T-helper 22 cell (primary cell): ENCODE results near the gene C4orf50.

ENCODE experiments used
- DNase-seq: peaks from one replicate; pipeline ENCODE4 v3.0.0-alpha.2; 2020; ENCODE audit warnings: low read depth

Gene C4orf50

GRCh38 chr4:5992828-5993321, 25.4 kb downstream of the C4orf50 start:
- no peak for DNase-seq

DNA sequence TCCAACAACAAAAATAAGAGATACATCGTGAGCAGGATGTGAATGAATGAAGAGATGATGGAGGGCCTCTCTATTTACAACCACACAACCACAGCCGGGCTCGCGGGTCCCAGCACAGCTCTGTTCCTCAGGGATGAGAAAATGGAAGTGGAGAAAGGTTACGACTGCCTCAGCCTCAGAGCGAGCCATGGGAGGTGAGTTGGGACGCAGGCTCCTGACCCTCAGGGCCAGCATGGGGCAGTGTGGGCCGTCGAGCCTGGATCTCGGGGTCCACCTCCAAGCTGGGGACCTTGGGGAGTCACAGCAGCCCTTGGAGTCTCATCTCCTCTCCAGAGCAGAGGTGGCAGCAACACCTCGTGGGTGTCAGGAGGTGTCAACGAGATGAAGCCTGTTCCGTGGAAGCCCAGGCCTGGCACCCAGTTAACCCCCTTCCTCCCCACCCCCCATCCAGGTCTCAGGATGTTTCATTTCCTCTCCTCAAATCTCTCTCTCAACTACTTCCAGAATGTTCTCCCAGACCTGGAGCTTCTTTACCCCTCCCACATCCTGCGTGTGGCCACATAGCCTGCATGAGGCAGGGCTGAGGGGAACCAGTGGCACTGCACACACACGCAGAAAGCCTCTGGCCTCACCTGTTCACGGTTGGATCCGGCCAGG, 25.9 kb downstream of the C4orf50 start:
- no peak for DNase-seq

- DNase-seq = no peak
These were observed 26.8 kb downstream of the C4orf50 start for GRCh38 chr4:5991405-5991804.

DNA sequence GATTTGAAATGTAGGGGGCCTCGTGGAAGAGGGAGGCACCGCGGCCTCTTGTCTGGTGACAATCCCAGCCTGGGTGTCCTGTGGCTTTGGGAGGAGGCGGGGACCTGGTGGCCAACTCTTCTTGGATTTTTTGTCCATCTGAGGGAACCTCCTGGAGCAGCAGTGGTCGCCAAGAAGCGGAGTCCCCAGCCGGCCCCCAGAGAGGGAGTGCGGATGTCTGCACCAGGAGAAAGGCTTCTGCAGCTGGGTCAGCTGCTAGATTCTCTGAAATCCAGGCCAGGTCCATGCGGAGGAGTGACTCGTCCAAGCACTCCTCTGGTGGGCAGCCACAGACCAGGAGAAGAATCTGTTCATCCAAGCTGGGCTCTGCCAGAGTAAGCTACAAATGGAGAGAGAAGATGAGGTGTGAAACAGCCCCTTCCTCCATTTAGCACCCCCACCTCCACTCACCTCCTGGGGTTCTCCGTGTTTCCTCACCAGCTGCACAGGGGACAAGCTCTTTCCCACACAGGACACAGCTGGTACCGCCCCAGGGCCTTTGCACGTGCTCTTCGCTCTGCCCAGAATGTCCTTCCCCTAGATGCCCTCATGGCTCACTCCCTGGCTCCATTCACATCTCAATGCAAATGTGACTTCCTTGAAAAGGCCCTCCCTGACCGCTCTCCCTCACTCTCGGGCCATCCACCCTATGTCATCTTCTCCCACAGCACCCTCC, 27.6 kb downstream of the C4orf50 start:
- no peak for DNase-seq

GRCh38 chr4:5989236-5990225, 28.7 kb downstream of the C4orf50 start:
- DNase-seq = no peak

- no peak for DNase-seq
These were observed 30.0 kb downstream of the C4orf50 start for GRCh38 chr4:5988086-5988845.

DNA sequence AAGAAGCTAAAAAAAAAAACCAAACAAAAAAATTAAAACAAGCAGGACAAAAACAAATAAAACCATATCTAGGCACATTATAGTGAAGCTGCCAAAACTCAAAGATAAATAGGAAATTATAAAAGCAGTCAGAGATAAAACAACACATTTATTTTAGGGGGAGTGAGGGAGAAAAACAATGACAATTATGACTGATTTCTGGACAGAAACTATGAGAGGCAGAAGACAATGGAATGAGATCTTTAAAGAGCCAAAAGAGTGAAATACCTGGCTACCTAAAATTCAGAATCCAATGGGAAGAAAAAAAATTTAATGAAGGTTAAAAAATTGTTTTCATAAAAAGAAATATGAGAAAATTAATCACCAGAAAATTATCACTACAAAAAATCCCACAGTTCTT, 33.4 kb downstream of the C4orf50 start:
- DNase-seq = no peak

DNA sequence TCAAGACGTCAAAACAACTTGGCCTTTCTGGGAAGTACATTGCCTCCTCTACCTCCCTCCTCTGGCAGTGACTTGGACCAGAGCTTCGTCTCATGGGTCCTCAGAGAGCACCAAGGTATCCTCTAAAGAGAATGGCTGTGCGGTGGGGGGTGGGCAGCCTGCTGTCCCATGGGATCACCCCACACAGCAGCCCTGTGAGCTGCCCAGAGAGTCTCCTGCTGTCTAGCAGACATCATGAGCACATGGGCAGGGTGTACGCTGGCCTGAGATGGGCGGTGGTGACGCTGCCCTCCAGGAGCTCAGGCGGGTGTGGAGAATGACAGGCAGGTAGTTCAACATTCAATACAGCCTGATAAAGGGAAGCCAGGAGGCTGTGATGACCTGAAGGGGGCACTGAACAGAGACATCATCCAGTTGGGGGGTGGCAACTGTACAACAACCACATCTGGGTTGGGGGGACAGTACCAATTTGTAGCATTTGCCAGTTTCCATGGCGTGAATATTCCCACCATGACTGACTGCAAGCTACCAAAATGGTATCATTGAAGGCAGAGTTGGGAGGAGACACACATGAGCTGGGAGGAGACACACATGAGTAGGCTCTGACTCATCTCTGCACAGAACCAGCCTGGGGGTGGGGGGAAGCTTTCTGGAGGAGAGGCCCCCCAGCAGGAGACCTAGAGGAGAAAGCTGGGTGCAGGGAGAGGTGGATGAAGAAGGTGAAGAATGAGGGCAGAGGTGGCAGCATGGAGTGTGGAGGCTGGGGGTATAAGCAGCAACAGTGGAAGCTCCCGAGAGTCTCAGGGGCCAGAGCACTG, 35.9 kb downstream of the C4orf50 start:
- DNase-seq = no peak

DNA sequence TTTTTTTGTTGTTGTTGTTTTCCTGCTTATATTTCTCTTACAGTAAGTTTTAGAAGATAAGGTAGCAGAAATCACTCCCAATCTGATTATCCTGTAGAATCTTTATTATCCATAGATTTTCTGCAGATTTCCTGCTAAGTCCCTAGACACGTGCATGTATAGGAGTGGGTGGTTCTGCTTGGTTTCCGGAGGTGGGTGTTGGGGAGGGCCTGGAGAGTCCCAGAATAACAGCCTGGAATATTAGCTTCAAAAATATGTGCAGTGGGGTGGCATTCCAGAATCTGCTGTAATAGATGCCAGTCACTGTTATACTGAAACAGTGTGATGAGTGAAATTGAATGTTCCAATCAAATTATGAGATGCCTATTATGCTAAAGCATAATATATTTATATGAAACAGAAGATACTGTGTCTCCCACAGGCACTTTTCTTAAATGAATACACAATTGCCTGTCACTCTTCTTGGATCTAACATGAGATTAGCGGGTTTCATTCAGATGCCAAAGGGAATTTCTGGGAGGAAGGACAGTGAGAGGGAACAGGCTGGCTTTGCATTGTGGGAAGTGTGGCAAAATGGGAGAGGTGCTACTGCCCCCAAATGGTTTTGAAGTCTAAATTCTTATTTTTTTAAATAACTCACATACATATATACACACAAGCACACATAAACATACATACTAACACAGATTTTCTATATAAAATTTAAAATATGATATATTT, 37.6 kb downstream of the C4orf50 start:
- DNase-seq = no peak

GRCh38 chr4:5979981-5980380, 38.2 kb downstream of the C4orf50 start:
- no peak for DNase-seq

DNA sequence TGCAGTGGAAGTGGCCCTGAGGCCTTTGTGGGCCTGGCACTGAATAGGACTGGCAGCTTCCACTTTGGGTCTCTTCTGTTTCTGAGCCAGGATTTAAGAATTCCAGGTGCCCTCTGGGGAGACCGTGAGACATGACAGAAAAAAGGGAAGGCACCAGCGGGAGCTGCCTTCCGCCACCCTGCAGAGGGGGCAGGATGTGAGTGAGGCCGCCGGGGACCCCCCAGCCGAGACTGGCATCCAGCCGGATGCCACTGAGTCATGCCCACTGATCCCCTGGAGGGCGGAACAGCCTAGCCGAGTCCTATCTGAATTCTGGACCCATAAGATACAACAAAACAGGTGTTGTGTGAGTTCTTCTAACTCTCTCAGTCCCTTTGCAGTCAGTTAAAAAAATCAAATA, 41.3 kb downstream of the C4orf50 start:
- no peak for DNase-seq

DNA sequence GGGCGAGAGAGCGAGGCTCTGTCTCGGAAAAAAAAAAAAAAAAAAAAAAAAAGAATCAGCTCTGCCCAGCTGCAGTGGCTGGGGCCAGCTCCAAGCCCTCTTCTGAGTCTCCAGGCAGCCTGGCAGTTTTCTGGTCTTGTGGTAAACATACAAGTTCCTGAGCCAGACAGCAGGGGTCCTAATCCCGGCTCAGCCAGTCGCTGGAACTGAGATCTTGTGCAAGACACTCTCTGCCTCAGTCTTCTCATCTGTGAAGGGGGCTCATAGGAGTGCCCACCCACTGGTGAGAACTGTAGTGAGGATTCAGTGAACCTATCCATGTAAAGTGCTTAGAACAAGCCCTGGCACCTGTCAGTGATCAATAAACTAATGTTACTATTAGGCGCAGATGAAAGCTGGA, 41.8 kb downstream of the C4orf50 start:
- DNase-seq = no peak

GRCh38 chr4:5974321-5974720, 43.9 kb downstream of the C4orf50 start:
- DNase-seq = no peak

- DNase-seq = no peak
These were observed 44.6 kb downstream of the C4orf50 start for GRCh38 chr4:5973486-5974220.

GRCh38 chr4:5973033-5973432, 45.2 kb downstream of the C4orf50 start:
- no peak for DNase-seq

DNA sequence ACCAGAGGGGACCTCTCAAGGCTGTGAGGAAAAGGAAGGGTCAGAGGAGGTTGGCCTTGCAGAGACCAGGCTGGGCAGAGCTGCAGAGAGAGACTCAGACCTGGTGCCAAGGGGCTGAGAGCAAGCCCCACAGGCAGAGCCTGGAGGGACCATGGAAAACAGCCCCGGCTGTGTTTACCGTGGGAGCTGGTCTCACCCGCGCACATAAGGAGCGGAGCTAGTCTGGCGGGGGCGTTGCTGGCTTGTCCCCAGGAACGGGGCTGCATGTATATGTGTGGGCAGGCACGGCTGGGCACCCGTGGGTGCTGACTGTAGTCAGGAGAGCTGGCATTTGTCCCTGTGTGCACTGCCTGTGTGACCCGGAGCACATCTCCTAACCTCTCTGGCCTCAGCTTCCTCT, 45.7 kb downstream of the C4orf50 start:
- DNase-seq = no peak

DNA sequence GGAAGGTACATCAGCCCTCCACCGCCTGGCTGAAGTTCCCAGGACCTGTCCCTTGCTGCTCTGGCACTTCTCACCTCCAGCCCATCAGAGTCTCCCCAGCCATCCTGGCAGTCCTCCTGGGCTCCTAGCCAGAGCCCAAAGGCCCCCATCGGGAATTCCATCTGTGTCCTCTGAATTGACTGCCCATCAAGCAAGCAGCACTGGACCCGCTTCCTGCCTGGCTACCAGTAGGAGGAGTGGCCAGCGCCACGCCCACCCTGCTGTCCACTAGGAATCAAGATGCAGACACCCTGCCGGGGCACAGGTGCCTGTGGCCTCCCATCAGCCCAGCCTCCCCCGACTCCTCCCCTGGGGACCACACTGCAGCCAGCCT, 47.2 kb downstream of the C4orf50 start:
- DNase-seq = no peak

DNA sequence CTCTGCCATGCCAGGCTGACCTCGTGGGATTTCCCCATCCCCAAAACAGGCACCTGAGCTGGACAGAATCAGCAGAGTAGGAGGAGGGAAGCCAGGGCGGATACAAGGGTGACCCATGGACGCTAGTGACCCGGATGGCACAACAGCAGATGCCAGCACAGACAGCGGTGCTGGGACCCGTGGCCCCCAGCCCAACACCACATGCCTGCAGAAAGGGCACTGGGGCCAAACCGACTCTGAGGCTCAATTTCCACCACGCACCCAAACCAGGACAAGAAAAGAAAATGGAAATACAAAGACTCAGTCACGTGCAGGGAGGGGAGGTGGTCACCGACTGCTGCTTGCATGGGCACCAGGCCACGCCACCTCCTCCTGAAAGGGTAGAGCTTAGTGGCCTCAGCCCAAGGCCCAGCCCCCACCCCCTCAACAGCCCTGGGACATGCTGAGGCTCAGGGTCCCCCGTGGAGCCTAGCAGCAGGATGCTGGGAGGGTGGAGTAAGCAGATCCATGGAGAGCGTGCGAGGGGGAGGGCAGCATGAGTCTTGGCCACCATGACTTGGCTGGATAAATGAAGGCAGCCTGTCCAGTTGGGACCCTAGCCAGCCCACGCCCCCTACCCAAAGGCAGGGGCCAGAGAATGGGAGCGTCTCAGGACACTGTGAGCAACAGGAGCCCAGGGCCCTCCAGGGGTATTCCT, 47.7 kb downstream of the C4orf50 start:
- DNase-seq = no peak

DNA sequence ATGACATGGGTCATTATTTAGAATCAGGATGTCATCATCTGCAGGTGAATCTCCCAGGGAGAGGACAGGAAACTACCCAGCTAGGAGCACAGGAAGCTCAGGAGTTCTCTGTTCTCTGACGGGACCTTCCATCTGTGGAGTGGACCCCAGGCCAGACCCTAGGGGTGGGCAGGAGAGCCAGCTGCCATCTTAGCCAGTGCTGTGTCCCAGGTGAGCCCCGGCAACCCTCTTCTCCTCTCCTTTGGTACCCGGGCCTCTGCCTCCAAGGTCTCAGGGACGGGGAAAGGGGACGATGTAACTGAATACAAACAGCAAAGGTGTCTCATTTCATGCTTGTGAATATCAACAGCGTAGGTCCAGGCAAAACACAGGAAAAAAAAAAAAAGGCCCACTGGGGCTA, 48.5 kb downstream of the C4orf50 start:
- DNase-seq = no peak
